ENCODE data around the gene ARHGEF11. TPM values are rescaled to one million over a fixed set of nuclear protein-coding genes. Genes with fewer than 3 reads are reported as not detected.

ARHGEF11 gene
- total RNA-seq, 1 experiment from 2014 or later, result 38.1 TPM

DNA sequence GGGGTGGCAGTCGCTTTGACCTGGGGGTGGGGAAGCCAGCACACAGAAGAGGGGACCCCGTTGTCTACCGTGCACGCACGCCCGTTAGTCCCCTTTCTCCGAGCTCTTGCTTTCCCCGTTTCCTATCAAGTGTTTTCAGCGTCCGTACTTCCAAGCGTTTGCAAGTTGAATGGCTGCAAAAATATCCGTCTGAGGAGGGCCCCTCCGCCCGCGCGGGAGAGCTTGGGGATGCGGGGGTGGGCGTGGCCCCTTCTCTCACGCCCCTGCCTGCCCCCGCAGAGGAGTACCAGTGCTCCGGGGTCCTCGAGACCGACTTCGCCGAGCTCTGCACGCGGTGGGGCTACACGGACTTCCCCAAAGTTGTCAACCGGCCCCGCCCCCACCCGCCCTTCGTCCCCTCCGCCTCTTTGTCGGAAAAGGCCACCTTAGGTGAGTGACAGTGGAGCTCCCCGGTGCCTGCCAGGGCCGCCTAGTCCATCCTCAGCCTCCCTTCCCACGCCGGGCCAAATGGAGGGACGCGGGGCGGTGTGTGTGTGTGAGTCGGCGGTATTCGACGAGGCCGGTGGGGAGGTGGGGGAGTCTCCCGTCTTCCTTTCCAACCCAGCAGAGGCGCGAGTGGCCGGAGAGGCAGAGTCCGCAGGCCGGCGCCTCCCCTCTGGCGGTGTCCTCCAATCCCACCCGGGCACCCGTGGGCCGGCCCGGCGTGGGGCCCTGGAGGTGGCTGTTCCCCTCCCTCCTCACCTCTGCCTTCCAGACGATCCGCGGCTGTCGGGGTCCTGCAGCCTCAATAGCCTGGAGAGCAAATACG lies 121.7 kb downstream of the ARHGEF11 start (continued):
- TF ChIP-seq, protein P1, sequence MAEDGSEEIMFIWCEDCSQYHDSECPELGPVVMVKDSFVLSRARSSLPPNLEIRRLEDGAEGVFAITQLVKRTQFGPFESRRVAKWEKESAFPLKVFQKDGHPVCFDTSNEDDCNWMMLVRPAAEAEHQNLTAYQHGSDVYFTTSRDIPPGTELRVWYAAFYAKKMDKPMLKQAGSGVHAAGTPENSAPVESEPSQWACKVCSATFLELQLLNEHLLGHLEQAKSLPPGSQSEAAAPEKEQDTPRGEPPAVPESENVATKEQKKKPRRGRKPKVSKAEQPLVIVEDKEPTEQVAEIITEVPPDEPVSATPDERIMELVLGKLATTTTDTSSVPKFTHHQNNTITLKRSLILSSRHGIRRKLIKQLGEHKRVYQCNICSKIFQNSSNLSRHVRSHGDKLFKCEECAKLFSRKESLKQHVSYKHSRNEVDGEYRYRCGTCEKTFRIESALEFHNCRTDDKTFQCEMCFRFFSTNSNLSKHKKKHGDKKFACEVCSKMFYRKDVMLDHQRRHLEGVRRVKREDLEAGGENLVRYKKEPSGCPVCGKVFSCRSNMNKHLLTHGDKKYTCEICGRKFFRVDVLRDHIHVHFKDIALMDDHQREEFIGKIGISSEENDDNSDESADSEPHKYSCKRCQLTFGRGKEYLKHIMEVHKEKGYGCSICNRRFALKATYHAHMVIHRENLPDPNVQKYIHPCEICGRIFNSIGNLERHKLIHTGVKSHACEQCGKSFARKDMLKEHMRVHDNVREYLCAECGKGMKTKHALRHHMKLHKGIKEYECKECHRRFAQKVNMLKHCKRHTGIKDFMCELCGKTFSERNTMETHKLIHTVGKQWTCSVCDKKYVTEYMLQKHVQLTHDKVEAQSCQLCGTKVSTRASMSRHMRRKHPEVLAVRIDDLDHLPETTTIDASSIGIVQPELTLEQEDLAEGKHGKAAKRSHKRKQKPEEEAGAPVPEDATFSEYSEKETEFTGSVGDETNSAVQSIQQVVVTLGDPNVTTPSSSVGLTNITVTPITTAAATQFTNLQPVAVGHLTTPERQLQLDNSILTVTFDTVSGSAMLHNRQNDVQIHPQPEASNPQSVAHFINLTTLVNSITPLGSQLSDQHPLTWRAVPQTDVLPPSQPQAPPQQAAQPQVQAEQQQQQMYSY (CRISPR knock-in tag; IDR thresholded peaks at IDR 0.05), result 0 out of 2 replicates have a peak, but pooled peaks have one; percentile 35

DNA sequence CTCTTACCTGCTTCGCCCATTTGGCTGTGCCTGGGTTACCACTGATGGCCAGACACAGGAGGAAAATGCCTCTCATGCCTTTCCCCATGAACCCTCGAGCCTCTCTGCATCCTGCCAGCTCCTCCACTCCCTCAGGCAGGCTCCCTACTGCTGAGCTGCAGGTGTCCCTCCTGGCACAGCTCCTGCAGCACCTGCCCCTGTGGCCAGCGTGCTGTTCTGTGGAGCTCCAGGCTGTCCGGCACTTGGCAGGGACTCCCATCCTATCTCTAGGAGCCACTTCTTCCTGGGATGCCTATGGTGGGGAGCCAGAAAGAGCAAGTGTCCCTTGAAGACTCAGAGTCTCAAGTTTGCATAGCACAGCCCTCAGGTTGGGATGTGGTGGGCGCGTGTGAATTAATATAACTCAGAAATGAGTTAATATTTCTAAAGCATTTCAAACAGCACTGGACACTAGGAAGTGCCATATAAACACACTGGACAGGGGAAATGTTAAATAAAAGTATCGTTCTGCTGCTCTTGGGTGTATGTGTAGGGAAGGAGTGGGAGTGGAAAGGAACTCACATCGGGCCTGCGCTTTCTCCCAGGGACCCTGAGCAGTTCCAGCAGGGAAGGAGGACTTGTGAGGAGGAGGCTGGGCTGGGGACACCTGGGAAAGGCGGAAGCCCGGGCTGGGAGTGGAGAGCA lies 122.4 kb downstream of the ARHGEF11 start:
- ATAC-seq (no peak), DNase-seq (ENCODE audit: low spot score) (no peak)
- Mint-ChIP-seq H3K4me3 (peak overlapping the region; percentile 72), H3K4me1 (peaks cover 25% of the 10 kb centered on the region), H3K27ac (no peak overlapping the region), H3K9me3 (peaks cover 4% of the 10 kb centered on the region; the same call in 1 of the 2 replicates), H3K36me3 (no peaks in the 10 kb centered on the region), H3K27me3 (ENCODE audit: low read depth) (peaks cover 100% of the 10 kb centered on the region)
- TF ChIP-seq GRHL2 (CRISPR knock-in tag; IDR thresholded peaks at IDR 0.05; ENCODE audit: insufficient replicate concordance, severe bottlenecking) (no peak), GTF2I (CRISPR knock-in tag; conservative IDR thresholded peaks at IDR 0.05) (no peak), NFYB (CRISPR knock-in tag; conservative IDR thresholded peaks at IDR 0.05; ENCODE audit: low read depth) (no peak), ZNF396 (CRISPR knock-in tag; IDR thresholded peaks at IDR 0.05; ENCODE audit: borderline replicate concordance) (no peak), RORB (CRISPR knock-in tag; IDR thresholded peaks at IDR 0.05) (no peak), ZNF138 (CRISPR knock-in tag; conservative IDR thresholded peaks at IDR 0.05) (no peak)
- TF ChIP-seq, protein P2, sequence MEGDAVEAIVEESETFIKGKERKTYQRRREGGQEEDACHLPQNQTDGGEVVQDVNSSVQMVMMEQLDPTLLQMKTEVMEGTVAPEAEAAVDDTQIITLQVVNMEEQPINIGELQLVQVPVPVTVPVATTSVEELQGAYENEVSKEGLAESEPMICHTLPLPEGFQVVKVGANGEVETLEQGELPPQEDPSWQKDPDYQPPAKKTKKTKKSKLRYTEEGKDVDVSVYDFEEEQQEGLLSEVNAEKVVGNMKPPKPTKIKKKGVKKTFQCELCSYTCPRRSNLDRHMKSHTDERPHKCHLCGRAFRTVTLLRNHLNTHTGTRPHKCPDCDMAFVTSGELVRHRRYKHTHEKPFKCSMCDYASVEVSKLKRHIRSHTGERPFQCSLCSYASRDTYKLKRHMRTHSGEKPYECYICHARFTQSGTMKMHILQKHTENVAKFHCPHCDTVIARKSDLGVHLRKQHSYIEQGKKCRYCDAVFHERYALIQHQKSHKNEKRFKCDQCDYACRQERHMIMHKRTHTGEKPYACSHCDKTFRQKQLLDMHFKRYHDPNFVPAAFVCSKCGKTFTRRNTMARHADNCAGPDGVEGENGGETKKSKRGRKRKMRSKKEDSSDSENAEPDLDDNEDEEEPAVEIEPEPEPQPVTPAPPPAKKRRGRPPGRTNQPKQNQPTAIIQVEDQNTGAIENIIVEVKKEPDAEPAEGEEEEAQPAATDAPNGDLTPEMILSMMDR (IDR thresholded peaks at IDR 0.05), result no peak
- CTCF ChIA-PET, result interaction anchor here (0.7 to 11.9 kb wide), 21 partner anchors 12 to 304 kb away, joined by 3 to 233 read pairs (median 6); partner anchors contain the start of genes INSRR, NTRK1 and PEAR1
- POLR2A ChIA-PET, result interaction anchor here (1.2 kb wide), 1 partner anchor 9 kb away, joined by 4 read pairs; no protein-coding TSS in a partner anchor

DNA sequence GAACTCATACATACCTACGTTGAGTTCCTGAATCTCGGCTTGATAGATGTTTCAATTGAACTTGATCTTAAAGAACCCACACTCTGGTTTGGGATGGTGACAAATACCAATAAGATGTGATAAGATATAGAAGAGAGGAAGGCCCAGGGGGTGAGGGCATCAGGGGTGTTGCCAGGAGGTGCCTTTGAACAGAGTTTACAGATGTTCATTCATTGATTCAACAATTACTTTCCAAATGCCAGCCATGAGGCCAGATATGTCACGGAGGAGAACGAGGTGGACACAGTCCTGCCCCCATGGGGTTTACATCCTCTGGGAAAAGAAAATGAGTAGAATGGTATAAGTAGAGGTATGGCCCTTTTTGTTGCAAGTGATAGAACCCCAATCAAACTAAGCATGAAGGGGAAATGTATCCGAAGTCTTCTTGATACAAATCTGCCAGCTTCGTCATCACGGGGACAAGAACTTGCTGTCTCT lies 124.5 kb downstream of the ARHGEF11 start:
- ChIA-PET CTCF (interaction anchor here (0.7 to 11.9 kb wide), 13 partner anchors 16 to 232 kb away, joined by 3 to 233 read pairs (median 8); partner anchors contain the start of genes INSRR, NTRK1 and PEAR1), POLR2A (interaction anchor here (0.6 kb wide), 1 partner anchor 129 kb away, joined by 4 read pairs; no protein-coding TSS in a partner anchor)
- peaks cover 100% of the 10 kb centered on the region for H3K27me3 Mint-ChIP-seq (ENCODE audit: low read depth)
- peak overlapping the region; percentile 67 for H3K4me3 Mint-ChIP-seq
- no peak for ATAC-seq
- no peak for DNase-seq (ENCODE audit: low spot score)
- H3K4me1 Mint-ChIP-seq, result peaks cover 17% of the 10 kb centered on the region
- H3K9me3 Mint-ChIP-seq, result peaks cover 4% of the 10 kb centered on the region; the same call in 1 of the 2 replicates
- no peaks in the 10 kb centered on the region for H3K36me3 Mint-ChIP-seq
- H3K27ac Mint-ChIP-seq, result no peak overlapping the region
- TF ChIP-seq NFE2L1 (CRISPR knock-in tag; IDR thresholded peaks at IDR 0.05) (no peak), ETV6 (CRISPR knock-in tag; IDR thresholded peaks at IDR 0.05) (no peak), TEAD4 (CRISPR knock-in tag; IDR thresholded peaks at IDR 0.05) (no peak), TCF7 (CRISPR knock-in tag; IDR thresholded peaks at IDR 0.05; ENCODE audit: low read depth) (no peak), FOXK1 (CRISPR knock-in tag; IDR thresholded peaks at IDR 0.05) (no peak), RELA (CRISPR knock-in tag; IDR thresholded peaks at IDR 0.05; ENCODE audit: borderline replicate concordance) (no peak), JUN (CRISPR knock-in tag; IDR thresholded peaks at IDR 0.05) (no peak), GTF2I (CRISPR knock-in tag; conservative IDR thresholded peaks at IDR 0.05) (no peak), ZNF121 (CRISPR knock-in tag; IDR thresholded peaks at IDR 0.05) (no peak), NR3C1 (CRISPR knock-in tag; conservative IDR thresholded peaks at IDR 0.05; ENCODE audit: low read depth) (no peak), ZNF416 (CRISPR knock-in tag; IDR thresholded peaks at IDR 0.05) (no peak), ZNF317 (CRISPR knock-in tag; IDR thresholded peaks at IDR 0.05; ENCODE audit: borderline replicate concordance, low read depth) (no peak)
- TF ChIP-seq, protein P3, sequence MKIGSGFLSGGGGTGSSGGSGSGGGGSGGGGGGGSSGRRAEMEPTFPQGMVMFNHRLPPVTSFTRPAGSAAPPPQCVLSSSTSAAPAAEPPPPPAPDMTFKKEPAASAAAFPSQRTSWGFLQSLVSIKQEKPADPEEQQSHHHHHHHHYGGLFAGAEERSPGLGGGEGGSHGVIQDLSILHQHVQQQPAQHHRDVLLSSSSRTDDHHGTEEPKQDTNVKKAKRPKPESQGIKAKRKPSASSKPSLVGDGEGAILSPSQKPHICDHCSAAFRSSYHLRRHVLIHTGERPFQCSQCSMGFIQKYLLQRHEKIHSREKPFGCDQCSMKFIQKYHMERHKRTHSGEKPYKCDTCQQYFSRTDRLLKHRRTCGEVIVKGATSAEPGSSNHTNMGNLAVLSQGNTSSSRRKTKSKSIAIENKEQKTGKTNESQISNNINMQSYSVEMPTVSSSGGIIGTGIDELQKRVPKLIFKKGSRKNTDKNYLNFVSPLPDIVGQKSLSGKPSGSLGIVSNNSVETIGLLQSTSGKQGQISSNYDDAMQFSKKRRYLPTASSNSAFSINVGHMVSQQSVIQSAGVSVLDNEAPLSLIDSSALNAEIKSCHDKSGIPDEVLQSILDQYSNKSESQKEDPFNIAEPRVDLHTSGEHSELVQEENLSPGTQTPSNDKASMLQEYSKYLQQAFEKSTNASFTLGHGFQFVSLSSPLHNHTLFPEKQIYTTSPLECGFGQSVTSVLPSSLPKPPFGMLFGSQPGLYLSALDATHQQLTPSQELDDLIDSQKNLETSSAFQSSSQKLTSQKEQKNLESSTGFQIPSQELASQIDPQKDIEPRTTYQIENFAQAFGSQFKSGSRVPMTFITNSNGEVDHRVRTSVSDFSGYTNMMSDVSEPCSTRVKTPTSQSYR (CRISPR knock-in tag; IDR thresholded peaks at IDR 0.05), result no peak
- TF ChIP-seq, protein P4, sequence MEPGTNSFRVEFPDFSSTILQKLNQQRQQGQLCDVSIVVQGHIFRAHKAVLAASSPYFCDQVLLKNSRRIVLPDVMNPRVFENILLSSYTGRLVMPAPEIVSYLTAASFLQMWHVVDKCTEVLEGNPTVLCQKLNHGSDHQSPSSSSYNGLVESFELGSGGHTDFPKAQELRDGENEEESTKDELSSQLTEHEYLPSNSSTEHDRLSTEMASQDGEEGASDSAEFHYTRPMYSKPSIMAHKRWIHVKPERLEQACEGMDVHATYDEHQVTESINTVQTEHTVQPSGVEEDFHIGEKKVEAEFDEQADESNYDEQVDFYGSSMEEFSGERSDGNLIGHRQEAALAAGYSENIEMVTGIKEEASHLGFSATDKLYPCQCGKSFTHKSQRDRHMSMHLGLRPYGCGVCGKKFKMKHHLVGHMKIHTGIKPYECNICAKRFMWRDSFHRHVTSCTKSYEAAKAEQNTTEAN (CRISPR knock-in tag; IDR thresholded peaks at IDR 0.05), result no peak
